ENCODE data around the gene YIPF2. TPM values are rescaled to one million over a fixed set of nuclear protein-coding genes. Genes with fewer than 3 reads are reported as not detected.
"Not testable (repeated sequence)": the region's sequence is repeated elsewhere in the genome, so short reads cannot be mapped to it uniquely, and the experiment has no call there.

Gene YIPF2
- total and polyA plus RNA-seq, 8 donors: 41.4 to 67.9 (median 49.9) TPM

GRCh38 chr19:10878253-10878652 is 50.2 kb downstream of the YIPF2 start:
- no peaks in the 10 kb centered on the region for H3K9me3 ChIP-seq
- DNase-seq (no peak), ATAC-seq (no peak), FAIRE-seq (no peak)
- no peak overlapping the region for H3K27ac ChIP-seq
- H3K4me3 ChIP-seq: no peak overlapping the region
- H3K4me1 ChIP-seq: peaks cover 0 to 22% (median 0%) of the 10 kb centered on the region in 3 donors
- H3K27me3 ChIP-seq: no peaks in the 10 kb centered on the region
- WGBS, 2 donors: 85 to 86% methylated on average over 3 of the region's 3 CpGs
- TF ChIP-seq, protein P1, sequence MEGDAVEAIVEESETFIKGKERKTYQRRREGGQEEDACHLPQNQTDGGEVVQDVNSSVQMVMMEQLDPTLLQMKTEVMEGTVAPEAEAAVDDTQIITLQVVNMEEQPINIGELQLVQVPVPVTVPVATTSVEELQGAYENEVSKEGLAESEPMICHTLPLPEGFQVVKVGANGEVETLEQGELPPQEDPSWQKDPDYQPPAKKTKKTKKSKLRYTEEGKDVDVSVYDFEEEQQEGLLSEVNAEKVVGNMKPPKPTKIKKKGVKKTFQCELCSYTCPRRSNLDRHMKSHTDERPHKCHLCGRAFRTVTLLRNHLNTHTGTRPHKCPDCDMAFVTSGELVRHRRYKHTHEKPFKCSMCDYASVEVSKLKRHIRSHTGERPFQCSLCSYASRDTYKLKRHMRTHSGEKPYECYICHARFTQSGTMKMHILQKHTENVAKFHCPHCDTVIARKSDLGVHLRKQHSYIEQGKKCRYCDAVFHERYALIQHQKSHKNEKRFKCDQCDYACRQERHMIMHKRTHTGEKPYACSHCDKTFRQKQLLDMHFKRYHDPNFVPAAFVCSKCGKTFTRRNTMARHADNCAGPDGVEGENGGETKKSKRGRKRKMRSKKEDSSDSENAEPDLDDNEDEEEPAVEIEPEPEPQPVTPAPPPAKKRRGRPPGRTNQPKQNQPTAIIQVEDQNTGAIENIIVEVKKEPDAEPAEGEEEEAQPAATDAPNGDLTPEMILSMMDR (IDR thresholded peaks at IDR 0.05): no peak
- H3K36me3 ChIP-seq: no peaks in the 10 kb centered on the region
- intact Hi-C loops (cut with DNase I): no loop called here

- FAIRE-seq; H3K36me3 ChIP-seq; H3K4me3 ChIP-seq; H3K27me3 ChIP-seq; H3K9me3 ChIP-seq; intact Hi-C loops (cut with DNase I); ATAC-seq; DNase-seq: not testable (repeated sequence)
- WGBS, 2 donors: 95 to 98% methylated on average over 9 of the region's 9 CpGs
- Histone ChIP-seq H3K4me1 (peaks cover 0 to 28% (median 0%) of the 10 kb centered on the region in 3 donors), H3K27ac (peak overlapping the region in 1 of 4 donors; percentile 2)
These were observed 50.8 kb downstream of the YIPF2 start for GRCh38 chr19:10877608-10878007.

GRCh38 chr19:10876459-10877240 is 51.8 kb downstream of the YIPF2 start:
- DNase-seq: peak in 2 of 6 donors; percentile 37 to 68
- WGBS, 2 donors: 67 to 68% methylated on average over 10 of the region's 10 CpGs
- no peaks in the 10 kb centered on the region for H3K9me3 ChIP-seq
- H3K4me3 ChIP-seq: no peak overlapping the region
- TF ChIP-seq, protein P1 (IDR thresholded peaks at IDR 0.05): no peak
- H3K36me3 ChIP-seq: no peaks in the 10 kb centered on the region
- intact Hi-C loops (cut with DNase I): no loop called here
- H3K27me3 ChIP-seq: no peaks in the 10 kb centered on the region
- peaks cover 0 to 29% (median 0%) of the 10 kb centered on the region in 3 donors for H3K4me1 ChIP-seq
- peak in 3 of 4 donors; percentile 34 to 40 (median 36) for ATAC-seq
- no peak for FAIRE-seq
- peak overlapping the region in 2 of 4 donors; percentile 2 to 6 for H3K27ac ChIP-seq

DNA sequence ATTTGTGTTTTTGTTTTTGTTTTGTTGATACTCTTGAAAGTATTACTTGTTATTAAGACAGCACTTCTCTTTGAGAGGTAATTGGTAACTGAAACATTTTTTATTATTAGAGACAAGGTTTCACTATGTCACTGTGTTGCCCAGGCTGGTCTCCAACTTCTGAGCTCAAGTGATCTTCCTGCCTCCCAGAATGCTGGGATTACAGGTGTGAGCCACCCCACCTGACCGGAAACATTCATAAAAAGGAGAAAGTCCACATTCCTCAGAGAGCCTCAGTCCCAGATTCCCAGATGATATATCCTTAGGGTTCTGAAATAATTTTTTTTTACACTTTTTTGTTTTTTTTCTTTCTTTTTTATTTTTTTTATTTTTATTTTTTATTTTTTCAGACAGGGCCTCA is 54.4 kb downstream of the YIPF2 start:
- no peak for FAIRE-seq
- H3K4me1 ChIP-seq: peaks cover 0 to 22% (median 0%) of the 10 kb centered on the region in 3 donors
- no peaks in the 10 kb centered on the region for H3K27me3 ChIP-seq
- no peaks in the 10 kb centered on the region for H3K9me3 ChIP-seq
- no peak for ATAC-seq
- H3K36me3 ChIP-seq: no peaks in the 10 kb centered on the region
- H3K4me3 ChIP-seq: no peak overlapping the region
- intact Hi-C loops (cut with DNase I): no loop called here
- WGBS, 2 donors: 95 to 96% methylated on average over 1 of the region's 1 CpG
- TF ChIP-seq, protein P1 (IDR thresholded peaks at IDR 0.05): no peak
- DNase-seq: no peak
- no peak overlapping the region for H3K27ac ChIP-seq

GRCh38 chr19:10872546-10873107 is 55.8 kb downstream of the YIPF2 start:
- Histone ChIP-seq H3K27me3 (no peaks in the 10 kb centered on the region), H3K4me3 (peak overlapping the region; percentile 57 to 82 (median 75)), H3K9me3 (no peaks in the 10 kb centered on the region), H3K36me3 (no peaks in the 10 kb centered on the region), H3K27ac (no peak overlapping the region), H3K4me1 (peaks cover 0 to 22% (median 0%) of the 10 kb centered on the region in 3 donors)
- DNase-seq (no peak), ATAC-seq (no peak), FAIRE-seq (no peak)
- 12 to 13% methylated on average over 16 of the region's 16 CpGs for WGBS, 2 donors
- TF ChIP-seq, protein P1 (IDR thresholded peaks at IDR 0.05): no peak
- intact Hi-C loops (cut with DNase I): no loop called here

Other genes starting within 250 kb of the YIPF2 start
- gene QTRT1, start 227.2 kb downstream of the YIPF2 start, total RNA-seq: 10 to 100 TPM; 42.5 to 70.7 (median 56.6) TPM
- gene QTRT1, start 227.2 kb downstream of the YIPF2 start, polyA plus RNA-seq: 100 to 1,000 TPM; 410 to 432 TPM
- gene DNM2, start 210.6 kb downstream of the YIPF2 start, total RNA-seq: 10 to 100 TPM; 52.5 to 94.8 (median 87.9) TPM
- 100 to 1,000 TPM in 1 of 2 donors, 10 to 100 TPM in 1; 88.6 to 115 TPM for gene DNM2, start 210.6 kb downstream of the YIPF2 start, polyA plus RNA-seq
- 10 to 100 TPM; 13.6 to 22.6 (median 18.7) TPM for gene TMED1, start 92.4 kb downstream of the YIPF2 start, total RNA-seq
- gene TMED1, start 92.4 kb downstream of the YIPF2 start, polyA plus RNA-seq: 10 to 100 TPM; 19.3 to 32.3 TPM
- under 1 TPM in 5 of 6 donors, not detected in 1; 0.47 to 1.00 (median 0.75) TPM for gene C19orf38, start 80.2 kb downstream of the YIPF2 start, total RNA-seq
- gene C19orf38, start 80.2 kb downstream of the YIPF2 start, polyA plus RNA-seq: under 1 TPM; 0.31 to 0.99 TPM
- gene CARM1, start 57.1 kb downstream of the YIPF2 start, total RNA-seq: 10 to 100 TPM; 13.0 to 24.7 (median 16.0) TPM
- 10 to 100 TPM; 16.6 to 21.1 TPM for gene CARM1, start 57.1 kb downstream of the YIPF2 start, polyA plus RNA-seq
- 10 to 100 TPM in 5 of 6 donors, 1 to 10 TPM in 1; 7.9 to 11.6 (median 10.3) TPM for gene TIMM29, start 172 bp upstream of the YIPF2 start, total RNA-seq
- gene TIMM29, start 172 bp upstream of the YIPF2 start, polyA plus RNA-seq: 1 to 10 TPM; 7.8 to 9.8 TPM
- gene SMARCA4, start 32.4 kb upstream of the YIPF2 start, total RNA-seq: 10 to 100 TPM; 28.7 to 53.0 (median 38.1) TPM
- gene SMARCA4, start 32.4 kb upstream of the YIPF2 start, polyA plus RNA-seq: 10 to 100 TPM; 69.4 to 77.8 TPM
- gene LDLR, start 160.8 kb upstream of the YIPF2 start, total RNA-seq: 10 to 100 TPM in 5 of 6 donors, 1 to 10 TPM in 1; 8.9 to 43.4 (median 26.5) TPM
- 10 to 100 TPM; 24.7 to 41.2 TPM for gene LDLR, start 160.8 kb upstream of the YIPF2 start, polyA plus RNA-seq
- 1 to 10 TPM in 1 of 6 donors, under 1 TPM in 5; 0.20 to 1.4 (median 0.55) TPM for gene SPC24, start 227.1 kb upstream of the YIPF2 start, total RNA-seq
- under 1 TPM; 0.47 to 0.72 TPM for gene SPC24, start 227.1 kb upstream of the YIPF2 start, polyA plus RNA-seq

Measured in pancreas (tissue), 10 donors.